ENCODE results near the gene ALAD. TPM values are rescaled to one million over a fixed set of nuclear protein-coding genes. Genes with fewer than 3 reads are reported as not detected.

Gene ALAD
- total and polyA plus RNA-seq, 9 of the 15 experiments (the other 6 are each of a cell fraction or from before 2014, with no cell fraction given) = 1.3 to 12.7 (median 6.8) TPM

DNA sequence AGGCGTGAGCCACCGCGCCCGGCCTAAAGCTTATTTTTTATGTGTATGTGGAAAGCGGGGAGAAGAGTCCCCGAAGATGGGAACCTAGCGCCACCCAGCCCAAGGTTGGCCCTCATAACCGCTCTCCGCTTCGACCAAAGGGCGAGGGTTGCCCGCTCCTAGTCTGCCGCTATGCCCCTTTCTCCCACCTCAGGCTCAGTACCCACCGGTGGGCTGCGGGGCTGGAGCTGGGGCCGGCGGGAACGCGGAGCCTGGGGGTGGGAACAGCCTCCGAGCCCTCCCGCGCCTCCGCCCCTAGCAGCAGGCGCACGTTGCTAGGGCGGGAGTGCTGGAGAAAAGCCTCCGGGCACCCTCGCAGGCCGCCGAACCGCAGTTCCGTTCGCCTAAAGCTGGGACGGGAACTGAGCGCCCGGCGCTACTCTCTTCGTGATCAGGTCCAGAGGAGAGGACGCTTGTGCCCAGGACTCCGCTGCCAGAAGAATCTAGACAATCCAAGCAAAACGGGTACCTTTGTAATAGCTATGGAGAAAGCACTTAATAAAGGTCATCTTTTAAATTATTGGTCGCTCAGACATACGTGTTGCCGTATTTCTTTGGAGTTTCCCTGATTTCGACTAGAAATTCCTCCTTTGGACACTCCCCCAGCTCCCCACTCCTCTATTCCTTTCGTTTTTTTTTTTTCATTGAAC lies 60.9 kb downstream of the ALAD start, which contains the start of gene WDR31 (continued):
- TF ChIP-seq, protein P1, sequence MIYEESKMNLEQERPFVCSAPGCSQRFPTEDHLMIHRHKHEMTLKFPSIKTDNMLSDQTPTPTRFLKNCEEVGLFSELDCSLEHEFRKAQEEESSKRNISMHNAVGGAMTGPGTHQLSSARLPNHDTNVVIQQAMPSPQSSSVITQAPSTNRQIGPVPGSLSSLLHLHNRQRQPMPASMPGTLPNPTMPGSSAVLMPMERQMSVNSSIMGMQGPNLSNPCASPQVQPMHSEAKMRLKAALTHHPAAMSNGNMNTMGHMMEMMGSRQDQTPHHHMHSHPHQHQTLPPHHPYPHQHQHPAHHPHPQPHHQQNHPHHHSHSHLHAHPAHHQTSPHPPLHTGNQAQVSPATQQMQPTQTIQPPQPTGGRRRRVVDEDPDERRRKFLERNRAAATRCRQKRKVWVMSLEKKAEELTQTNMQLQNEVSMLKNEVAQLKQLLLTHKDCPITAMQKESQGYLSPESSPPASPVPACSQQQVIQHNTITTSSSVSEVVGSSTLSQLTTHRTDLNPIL (CRISPR knock-in tag; IDR thresholded peaks at IDR 0.05) = no peak
- TF ChIP-seq, protein P2, sequence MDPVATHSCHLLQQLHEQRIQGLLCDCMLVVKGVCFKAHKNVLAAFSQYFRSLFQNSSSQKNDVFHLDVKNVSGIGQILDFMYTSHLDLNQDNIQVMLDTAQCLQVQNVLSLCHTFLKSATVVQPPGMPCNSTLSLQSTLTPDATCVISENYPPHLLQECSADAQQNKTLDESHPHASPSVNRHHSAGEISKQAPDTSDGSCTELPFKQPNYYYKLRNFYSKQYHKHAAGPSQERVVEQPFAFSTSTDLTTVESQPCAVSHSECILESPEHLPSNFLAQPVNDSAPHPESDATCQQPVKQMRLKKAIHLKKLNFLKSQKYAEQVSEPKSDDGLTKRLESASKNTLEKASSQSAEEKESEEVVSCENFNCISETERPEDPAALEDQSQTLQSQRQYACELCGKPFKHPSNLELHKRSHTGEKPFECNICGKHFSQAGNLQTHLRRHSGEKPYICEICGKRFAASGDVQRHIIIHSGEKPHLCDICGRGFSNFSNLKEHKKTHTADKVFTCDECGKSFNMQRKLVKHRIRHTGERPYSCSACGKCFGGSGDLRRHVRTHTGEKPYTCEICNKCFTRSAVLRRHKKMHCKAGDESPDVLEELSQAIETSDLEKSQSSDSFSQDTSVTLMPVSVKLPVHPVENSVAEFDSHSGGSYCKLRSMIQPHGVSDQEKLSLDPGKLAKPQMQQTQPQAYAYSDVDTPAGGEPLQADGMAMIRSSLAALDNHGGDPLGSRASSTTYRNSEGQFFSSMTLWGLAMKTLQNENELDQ (CRISPR knock-in tag; IDR thresholded peaks at IDR 0.05; ENCODE audit: borderline replicate concordance) = no peak
- TF ChIP-seq, protein P3, sequence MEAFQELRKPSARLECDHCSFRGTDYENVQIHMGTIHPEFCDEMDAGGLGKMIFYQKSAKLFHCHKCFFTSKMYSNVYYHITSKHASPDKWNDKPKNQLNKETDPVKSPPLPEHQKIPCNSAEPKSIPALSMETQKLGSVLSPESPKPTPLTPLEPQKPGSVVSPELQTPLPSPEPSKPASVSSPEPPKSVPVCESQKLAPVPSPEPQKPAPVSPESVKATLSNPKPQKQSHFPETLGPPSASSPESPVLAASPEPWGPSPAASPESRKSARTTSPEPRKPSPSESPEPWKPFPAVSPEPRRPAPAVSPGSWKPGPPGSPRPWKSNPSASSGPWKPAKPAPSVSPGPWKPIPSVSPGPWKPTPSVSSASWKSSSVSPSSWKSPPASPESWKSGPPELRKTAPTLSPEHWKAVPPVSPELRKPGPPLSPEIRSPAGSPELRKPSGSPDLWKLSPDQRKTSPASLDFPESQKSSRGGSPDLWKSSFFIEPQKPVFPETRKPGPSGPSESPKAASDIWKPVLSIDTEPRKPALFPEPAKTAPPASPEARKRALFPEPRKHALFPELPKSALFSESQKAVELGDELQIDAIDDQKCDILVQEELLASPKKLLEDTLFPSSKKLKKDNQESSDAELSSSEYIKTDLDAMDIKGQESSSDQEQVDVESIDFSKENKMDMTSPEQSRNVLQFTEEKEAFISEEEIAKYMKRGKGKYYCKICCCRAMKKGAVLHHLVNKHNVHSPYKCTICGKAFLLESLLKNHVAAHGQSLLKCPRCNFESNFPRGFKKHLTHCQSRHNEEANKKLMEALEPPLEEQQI (IDR thresholded peaks at IDR 0.05) = no peak; the same call in 1 of the 2 replicates
- TF ChIP-seq, protein P4, sequence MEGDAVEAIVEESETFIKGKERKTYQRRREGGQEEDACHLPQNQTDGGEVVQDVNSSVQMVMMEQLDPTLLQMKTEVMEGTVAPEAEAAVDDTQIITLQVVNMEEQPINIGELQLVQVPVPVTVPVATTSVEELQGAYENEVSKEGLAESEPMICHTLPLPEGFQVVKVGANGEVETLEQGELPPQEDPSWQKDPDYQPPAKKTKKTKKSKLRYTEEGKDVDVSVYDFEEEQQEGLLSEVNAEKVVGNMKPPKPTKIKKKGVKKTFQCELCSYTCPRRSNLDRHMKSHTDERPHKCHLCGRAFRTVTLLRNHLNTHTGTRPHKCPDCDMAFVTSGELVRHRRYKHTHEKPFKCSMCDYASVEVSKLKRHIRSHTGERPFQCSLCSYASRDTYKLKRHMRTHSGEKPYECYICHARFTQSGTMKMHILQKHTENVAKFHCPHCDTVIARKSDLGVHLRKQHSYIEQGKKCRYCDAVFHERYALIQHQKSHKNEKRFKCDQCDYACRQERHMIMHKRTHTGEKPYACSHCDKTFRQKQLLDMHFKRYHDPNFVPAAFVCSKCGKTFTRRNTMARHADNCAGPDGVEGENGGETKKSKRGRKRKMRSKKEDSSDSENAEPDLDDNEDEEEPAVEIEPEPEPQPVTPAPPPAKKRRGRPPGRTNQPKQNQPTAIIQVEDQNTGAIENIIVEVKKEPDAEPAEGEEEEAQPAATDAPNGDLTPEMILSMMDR (IDR thresholded peaks at IDR 0.05 in 2 of 3, conservative IDR thresholded peaks at IDR 0.05 in 1 of 3; ENCODE audit: insufficient read depth in 2 of 3, low read depth in 1 of 3, low read length in 3 of 3) = no peak
- TF ChIP-seq STAT5A (IDR thresholded peaks at IDR 0.05; ENCODE audit: borderline replicate concordance, low read length) (peak; percentile 13; the same call in 1 of the 2 replicates), YY1 (IDR thresholded peaks at IDR 0.05; ENCODE audit: borderline replicate concordance in 1 of 3, control insufficient read depth in 1 of 3, extremely low read depth in 1 of 3, insufficient read depth in 3 of 3, insufficient read length in 1 of 3, insufficient replicate concordance in 2 of 3, low read depth in 1 of 3, low read length in 2 of 3) (peak in 2 of 3 experiments; percentile 65 to 76), GATAD2A (IDR thresholded peaks at IDR 0.05) (peak; percentile 67; the same call in 1 of the 2 replicates), RB1 (IDR thresholded peaks at IDR 0.05; ENCODE audit: low read depth) (peak; percentile 98)
- TF ChIP-seq, protein P5, sequence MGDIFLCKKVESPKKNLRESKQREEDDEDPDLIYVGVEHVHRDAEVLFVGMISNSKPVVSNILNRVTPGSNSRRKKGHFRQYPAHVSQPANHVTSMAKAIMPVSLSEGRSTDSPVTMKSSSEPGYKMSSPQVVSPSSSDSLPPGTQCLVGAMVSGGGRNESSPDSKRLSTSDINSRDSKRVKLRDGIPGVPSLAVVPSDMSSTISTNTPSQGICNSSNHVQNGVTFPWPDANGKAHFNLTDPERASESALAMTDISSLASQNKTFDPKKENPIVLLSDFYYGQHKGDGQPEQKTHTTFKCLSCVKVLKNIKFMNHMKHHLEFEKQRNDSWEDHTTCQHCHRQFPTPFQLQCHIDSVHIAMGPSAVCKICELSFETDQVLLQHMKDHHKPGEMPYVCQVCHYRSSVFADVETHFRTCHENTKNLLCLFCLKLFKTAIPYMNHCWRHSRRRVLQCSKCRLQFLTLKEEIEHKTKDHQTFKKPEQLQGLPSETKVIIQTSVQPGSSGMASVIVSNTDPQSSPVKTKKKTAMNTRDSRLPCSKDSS (IDR thresholded peaks at IDR 0.05; ENCODE audit: low read depth, partially characterized antibody) = no peak
- TF ChIP-seq, protein P6, sequence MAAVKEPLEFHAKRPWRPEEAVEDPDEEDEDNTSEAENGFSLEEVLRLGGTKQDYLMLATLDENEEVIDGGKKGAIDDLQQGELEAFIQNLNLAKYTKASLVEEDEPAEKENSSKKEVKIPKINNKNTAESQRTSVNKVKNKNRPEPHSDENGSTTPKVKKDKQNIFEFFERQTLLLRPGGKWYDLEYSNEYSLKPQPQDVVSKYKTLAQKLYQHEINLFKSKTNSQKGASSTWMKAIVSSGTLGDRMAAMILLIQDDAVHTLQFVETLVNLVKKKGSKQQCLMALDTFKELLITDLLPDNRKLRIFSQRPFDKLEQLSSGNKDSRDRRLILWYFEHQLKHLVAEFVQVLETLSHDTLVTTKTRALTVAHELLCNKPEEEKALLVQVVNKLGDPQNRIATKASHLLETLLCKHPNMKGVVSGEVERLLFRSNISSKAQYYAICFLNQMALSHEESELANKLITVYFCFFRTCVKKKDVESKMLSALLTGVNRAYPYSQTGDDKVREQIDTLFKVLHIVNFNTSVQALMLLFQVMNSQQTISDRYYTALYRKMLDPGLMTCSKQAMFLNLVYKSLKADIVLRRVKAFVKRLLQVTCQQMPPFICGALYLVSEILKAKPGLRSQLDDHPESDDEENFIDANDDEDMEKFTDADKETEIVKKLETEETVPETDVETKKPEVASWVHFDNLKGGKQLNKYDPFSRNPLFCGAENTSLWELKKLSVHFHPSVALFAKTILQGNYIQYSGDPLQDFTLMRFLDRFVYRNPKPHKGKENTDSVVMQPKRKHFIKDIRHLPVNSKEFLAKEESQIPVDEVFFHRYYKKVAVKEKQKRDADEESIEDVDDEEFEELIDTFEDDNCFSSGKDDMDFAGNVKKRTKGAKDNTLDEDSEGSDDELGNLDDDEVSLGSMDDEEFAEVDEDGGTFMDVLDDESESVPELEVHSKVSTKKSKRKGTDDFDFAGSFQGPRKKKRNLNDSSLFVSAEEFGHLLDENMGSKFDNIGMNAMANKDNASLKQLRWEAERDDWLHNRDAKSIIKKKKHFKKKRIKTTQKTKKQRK (IDR thresholded peaks at IDR 0.05; ENCODE audit: borderline replicate concordance, low read depth, low read length) = no peak
